DND-41 (cell line): ENCODE measurements around the gene DDTL.
"Not testable (repeated sequence)": the region's sequence is repeated elsewhere in the genome, so short reads cannot be mapped to it uniquely, and the experiment has no call there.

ENCODE experiments used
- CTCF ChIP-seq: IDR thresholded peaks from 2 replicates; pipeline ENCODE4 v1.5.1; 2012; ENCODE audit warnings: borderline replicate concordance, low read length, moderate library complexity, mild to moderate bottlenecking; ENCODE audit not compliant: poor library complexity, severe bottlenecking; ENCODE audit errors: extremely low read depth
- EZH2 ChIP-seq: IDR thresholded peaks from 3 replicates; pipeline ENCODE4 v1.6.1; 2012; ENCODE audit warnings: borderline replicate concordance, low read depth, mild to moderate bottlenecking, moderate library complexity, low read length, inconsistent platforms; ENCODE audit not compliant: severe bottlenecking

- TF ChIP-seq CTCF, EZH2: not testable (repeated sequence)
Observed at GRCh38 chr22:23955886-23956285, 10.8 kb upstream of the DDTL start.
